A673 (cell line): ENCODE results near the gene ASAP2.

ENCODE experiments used
- CTCF ChIP-seq: fragments of 300-800, 200-600 bp; sonication (generic); conservative IDR thresholded peaks from 2 replicates; pipeline ENCODE4 v1.5.1; 2017; ENCODE audit warnings: low read depth, mild to moderate bottlenecking, antibody characterized with exemption, low read length, moderate library complexity, mixed read lengths
- EZH2 ChIP-seq: fragments of 200-600 bp; sonication (generic); IDR thresholded peaks from 2 replicates; pipeline ENCODE4 v1.6.1; 2017; ENCODE audit warnings: borderline replicate concordance, low read depth, mild to moderate bottlenecking, mixed read lengths, antibody characterized with exemption, low read length; ENCODE audit not compliant: poor library complexity, severe bottlenecking

- no peak for TF ChIP-seq CTCF
- no peak for TF ChIP-seq EZH2
These were observed 172.1 kb downstream of the ASAP2 start for GRCh38 chr2:9378433-9379390.
